AG04449 (cell line): Measurements from ENCODE around the gene CPT1C.

Experiments used
- CTCF ChIA-PET: fragments of 350-600 bp; formaldehyde crosslinking; extraction: SDS; loops from one replicate; lab custom pipeline; 2021; ENCODE audit warnings: antibody characterized with exemption; lab: Yijun Ruan, JAX
- POLR2A ChIA-PET: fragments of 400-600, 350-600 bp; formaldehyde crosslinking; extraction: SDS; loops from one replicate; lab custom pipeline; 2020; ENCODE audit warnings: antibody characterized with exemption, inconsistent platforms; lab: Yijun Ruan, JAX
- DNase-seq: peaks from one replicate; pipeline ENCODE4 v3.0.0-alpha.2; 2010; ENCODE audit warnings: low read depth, low spot score
- H3K4me3 ChIP-seq: 2 replicates; pipeline ENCODE4 v1.5.1; 2011; ENCODE audit warnings: low read depth, mild to moderate bottlenecking, control low read depth, low read length
- CTCF ChIP-seq: IDR thresholded peaks from one replicate; pipeline ENCODE4 v1.5.1; 2011; ENCODE audit warnings: mild to moderate bottlenecking, moderate library complexity, low read length, control low read depth, inconsistent platforms; ENCODE audit not compliant: insufficient read depth; ENCODE audit errors: missing control alignments

CPT1C gene

DNA sequence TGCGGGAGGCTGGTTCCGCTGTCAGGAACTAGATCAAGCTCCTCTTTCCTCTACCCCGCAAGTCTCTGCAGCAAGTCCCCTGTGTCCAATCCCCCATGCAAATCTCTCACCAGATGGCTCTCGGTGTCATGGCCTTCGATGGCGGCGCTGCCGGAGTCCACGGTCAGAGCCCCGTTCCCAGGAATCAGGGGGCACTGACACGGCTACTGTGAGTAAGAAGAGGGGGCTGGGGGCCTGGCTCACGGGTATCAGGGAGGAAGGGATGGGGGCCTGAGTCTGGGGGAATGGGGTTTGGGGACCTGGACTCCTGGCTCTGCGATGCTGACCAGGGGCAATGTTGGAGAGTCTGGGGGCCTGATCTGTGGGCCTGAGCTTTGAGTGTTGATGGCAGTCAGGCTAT lies 44.9 kb upstream of the CPT1C start:
- no peak overlapping the region for H3K4me3 ChIP-seq
- DNase-seq = no peak
- ChIA-PET CTCF (interaction anchor here (1.1 to 5.1 kb wide), 4 partner anchors 17 to 76 kb away, joined by 4 to 53 read pairs (median 4); no protein-coding TSS in a partner anchor), POLR2A (no interaction called here)
- TF ChIP-seq CTCF = no peak

GRCh38 chr19:49646586-49646985 lies 44.3 kb upstream of the CPT1C start:
- TF ChIP-seq CTCF = no peak
- no peak for DNase-seq
- ChIA-PET CTCF (interaction anchor here (1.6 kb wide), 1 partner anchor 16 kb away, joined by 4 read pairs; no protein-coding TSS in a partner anchor), POLR2A (no interaction called here)
- no peak overlapping the region for H3K4me3 ChIP-seq

DNA sequence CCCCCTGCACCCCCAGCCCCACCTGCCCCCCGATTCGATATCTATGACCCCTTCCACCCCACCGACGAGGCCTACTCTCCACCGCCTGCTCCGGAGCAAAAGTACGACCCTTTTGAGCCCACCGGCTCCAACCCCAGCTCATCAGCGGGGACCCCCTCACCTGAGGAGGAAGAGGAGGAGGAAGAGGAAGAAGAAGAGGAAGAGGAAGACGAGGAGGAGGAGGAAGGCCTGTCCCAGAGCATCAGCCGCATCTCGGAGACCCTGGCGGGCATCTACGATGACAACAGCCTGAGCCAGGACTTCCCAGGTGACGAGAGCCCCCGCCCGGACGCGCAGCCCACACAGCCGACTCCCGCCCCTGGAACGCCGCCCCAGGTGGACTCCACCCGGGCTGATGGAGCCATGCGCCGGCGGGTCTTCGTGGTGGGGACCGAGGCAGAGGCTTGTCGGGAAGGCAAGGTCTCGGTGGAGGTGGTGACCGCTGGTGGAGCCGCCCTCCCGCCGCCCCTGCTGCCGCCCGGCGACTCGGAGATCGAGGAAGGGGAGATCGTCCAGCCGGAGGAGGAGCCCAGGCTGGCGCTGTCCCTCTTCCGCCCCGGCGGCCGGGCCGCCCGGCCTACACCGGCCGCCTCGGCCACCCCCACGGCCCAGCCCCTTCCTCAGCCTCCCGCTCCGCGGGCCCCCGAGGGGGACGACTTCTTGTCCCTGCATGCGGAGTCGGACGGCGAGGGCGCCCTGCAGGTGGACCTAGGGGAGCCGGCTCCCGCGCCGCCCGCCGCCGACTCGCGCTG lies 39.7 kb upstream of the CPT1C start:
- no peak overlapping the region for H3K4me3 ChIP-seq
- no peak for DNase-seq
- POLR2A ChIA-PET = no interaction called here
- CTCF ChIA-PET = no interaction called here
- no peak for TF ChIP-seq CTCF

GRCh38 chr19:49651820-49652550 lies 38.9 kb upstream of the CPT1C start:
- no peak for TF ChIP-seq CTCF
- CTCF ChIA-PET = no interaction called here

DNA sequence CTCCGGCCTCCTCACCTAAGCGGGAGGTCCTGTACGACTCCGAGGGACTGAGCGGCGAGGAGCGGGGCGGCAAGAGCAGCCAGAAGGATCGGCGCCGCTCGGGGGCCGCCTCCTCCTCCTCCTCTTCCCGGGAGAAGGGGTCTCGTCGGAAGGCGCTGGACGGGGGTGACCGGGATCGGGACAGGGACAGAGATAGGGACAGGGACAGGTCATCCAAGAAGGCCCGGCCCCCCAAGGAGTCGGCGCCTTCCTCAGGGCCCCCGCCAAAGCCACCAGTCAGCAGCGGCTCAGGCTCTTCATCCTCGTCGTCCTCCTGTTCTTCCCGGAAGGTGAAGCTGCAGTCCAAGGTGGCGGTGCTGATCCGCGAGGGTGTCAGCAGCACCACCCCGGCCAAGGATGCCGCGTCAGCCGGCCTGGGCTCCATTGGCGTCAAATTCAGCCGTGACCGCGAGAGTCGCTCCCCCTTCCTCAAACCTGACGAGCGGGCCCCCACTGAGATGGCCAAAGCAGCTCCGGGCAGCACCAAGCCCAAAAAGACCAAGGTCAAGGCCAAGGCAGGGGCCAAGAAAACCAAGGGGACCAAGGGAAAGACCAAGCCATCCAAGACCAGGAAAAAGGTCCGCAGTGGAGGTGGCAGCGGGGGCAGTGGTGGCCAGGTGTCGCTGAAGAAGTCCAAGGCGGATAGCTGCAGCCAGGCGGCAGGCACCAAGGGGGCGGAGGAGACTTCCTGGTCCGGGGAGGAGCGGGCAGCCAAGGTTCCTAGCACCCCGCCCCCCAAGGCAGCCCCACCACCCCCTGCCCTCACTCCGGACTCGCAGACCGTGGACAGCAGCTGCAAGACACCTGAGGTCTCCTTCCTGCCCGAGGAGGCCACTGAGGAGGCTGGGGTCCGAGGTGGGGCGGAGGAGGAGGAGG lies 38.1 kb upstream of the CPT1C start:
- no peak for DNase-seq
- POLR2A ChIA-PET = no interaction called here
- CTCF ChIA-PET = no interaction called here
- TF ChIP-seq CTCF = no peak
- no peak overlapping the region for H3K4me3 ChIP-seq

More at GRCh38 chr19:49651820-49652550, 38.9 kb upstream of the CPT1C start:
- POLR2A ChIA-PET = no interaction called here
- no peak for DNase-seq
- no peak overlapping the region for H3K4me3 ChIP-seq

DNA sequence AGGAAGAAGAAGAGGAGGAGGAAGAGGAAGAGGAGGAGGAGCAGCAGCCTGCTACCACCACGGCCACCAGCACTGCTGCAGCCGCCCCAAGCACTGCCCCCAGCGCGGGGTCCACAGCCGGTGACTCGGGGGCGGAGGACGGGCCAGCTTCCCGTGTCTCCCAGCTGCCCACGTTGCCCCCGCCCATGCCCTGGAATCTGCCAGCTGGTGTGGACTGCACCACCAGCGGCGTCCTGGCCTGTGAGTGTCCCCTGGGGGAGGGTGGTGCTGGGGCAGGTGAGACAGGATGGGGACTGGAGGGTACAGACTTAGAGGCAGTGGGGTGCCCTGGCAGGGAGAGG lies 37.5 kb upstream of the CPT1C start:
- ChIA-PET POLR2A (no interaction called here), CTCF (no interaction called here)
- TF ChIP-seq CTCF = no peak
- DNase-seq = no peak
- no peak overlapping the region for H3K4me3 ChIP-seq
